G401.6 (cell line): Measurements from ENCODE around the gene TNFRSF17.

Experiments
- FAIRE-seq: peaks from 2 replicates; lab custom pipeline; 2012; peaks lifted over from hg19 to GRCh38; lab: Jason Lieb, UNC

The TNFRSF17 gene

GRCh38 chr16:12002447-12003006 lies 37.5 kb downstream of the TNFRSF17 start:
- no peak for FAIRE-seq

GRCh38 chr16:12006637-12007036 lies 41.6 kb downstream of the TNFRSF17 start:
- FAIRE-seq = no peak

- no peak for FAIRE-seq
These were observed 44.5 kb downstream of the TNFRSF17 start for GRCh38 chr16:12009462-12009861.

GRCh38 chr16:12009922-12010321 lies 44.9 kb downstream of the TNFRSF17 start:
- no peak for FAIRE-seq

- FAIRE-seq = no peak
These were observed 45.6 kb downstream of the TNFRSF17 start for GRCh38 chr16:12010388-12011251.

GRCh38 chr16:12011565-12011964 lies 46.6 kb downstream of the TNFRSF17 start:
- no peak for FAIRE-seq

GRCh38 chr16:12016291-12016947 lies 51.4 kb downstream of the TNFRSF17 start:
- no peak for FAIRE-seq

- no peak for FAIRE-seq
These were observed 52.5 kb downstream of the TNFRSF17 start for GRCh38 chr16:12017558-12017957.
